Measurements from ENCODE around the gene RRP1. TPM values are rescaled to one million over a fixed set of nuclear protein-coding genes. Genes with fewer than 3 reads are reported as not detected.

Gene RRP1
- total RNA-seq, 1 experiment from 2014 or later: 76.7 TPM

GRCh38 chr21:43832158-43832550 lies 42.8 kb downstream of the RRP1 start:
- no peak for DNase-seq
- no peaks in the 10 kb centered on the region for H3K27me3 ChIP-seq (ENCODE audit: insufficient read depth, low read length)
- H3K23ac ChIP-seq (ENCODE audit: insufficient read length, low read depth, low read length): no peak overlapping the region
- H2BK5ac ChIP-seq (ENCODE audit: insufficient read length, low read length): no peak overlapping the region
- no peaks in the 10 kb centered on the region for H3K4me1 ChIP-seq (ENCODE audit: insufficient read depth, low read length)
- Mint-ChIP-seq H3K36me3 (ENCODE audit: insufficient read depth in 1 of 3, low read depth in 3 of 3) (peaks cover 0 to 4% (median 0%) of the 10 kb centered on the region in 3 experiments; a peak in 2 of 7 replicates), H3K4me1 (peaks cover 5 to 11% of the 10 kb centered on the region in 2 experiments; a peak in 2 of 4 replicates), H3K27ac (no peak overlapping the region), H3K27me3 (ENCODE audit: low read depth) (peaks cover 4% of the 10 kb centered on the region), H3K4me3 (no peak overlapping the region), H3K9me3 (peaks cover 8 to 9% of the 10 kb centered on the region in 2 experiments)
- H2BK15ac ChIP-seq (ENCODE audit: low read depth, low read length): no peak overlapping the region
- H3K27ac ChIP-seq (ENCODE audit: insufficient read length, low read depth, low read length): no peak overlapping the region
- H4K8ac ChIP-seq (replicated peaks; ENCODE audit: insufficient read length, low read depth, low read length): no peak overlapping the region
- H3K79me1 ChIP-seq (ENCODE audit: insufficient read depth, low read depth, low read length, poor library complexity, severe bottlenecking): no peaks in the 10 kb centered on the region
- no peaks in the 10 kb centered on the region for H4K20me1 ChIP-seq (ENCODE audit: control insufficient read depth, insufficient read depth, insufficient read length)
- no peak for TF ChIP-seq CTCF (conservative IDR thresholded peaks at IDR 0.05)
- H3K14ac ChIP-seq (ENCODE audit: insufficient read depth, low read length): no peak overlapping the region; the same call in 1 of the 2 replicates
- H3K18ac ChIP-seq (ENCODE audit: insufficient read length, low read depth, low read length): no peak overlapping the region
- no peak overlapping the region for H3K4ac ChIP-seq (ENCODE audit: low read depth, low read length)
- no peak overlapping the region for H4K91ac ChIP-seq (ENCODE audit: insufficient read length, low read depth, low read length)
- no peak overlapping the region for H3K4me2 ChIP-seq (ENCODE audit: insufficient read depth, insufficient read length, low read length)
- no peak overlapping the region for H3K56ac ChIP-seq (ENCODE audit: insufficient read length, low read depth, low read length)
- no peak overlapping the region for H3T11ph ChIP-seq (ENCODE audit: low read length)
- H2AFZ ChIP-seq (ENCODE audit: low read length): no peak overlapping the region
- no peak overlapping the region for H2AK5ac ChIP-seq (ENCODE audit: insufficient read length, low read length)
- no peaks in the 10 kb centered on the region for H3K9me3 ChIP-seq (ENCODE audit: control insufficient read depth, low read depth, low read length)
- H4K5ac ChIP-seq (ENCODE audit: insufficient read length, low read depth, low read length): no peak overlapping the region
- no peak overlapping the region for H2BK12ac ChIP-seq (ENCODE audit: insufficient read length, low read depth, low read length)
- H3K23me2 ChIP-seq (ENCODE audit: insufficient read length, low read depth, low read length, poor library complexity, severe bottlenecking): no peaks in the 10 kb centered on the region
- no peak overlapping the region for H2BK120ac ChIP-seq (ENCODE audit: low read depth, low read length, poor library complexity, severe bottlenecking)
- no peaks in the 10 kb centered on the region for H3K79me2 ChIP-seq (ENCODE audit: insufficient read depth, low read length)
- no peak overlapping the region for H2BK20ac ChIP-seq (ENCODE audit: low read depth, low read length, poor library complexity, severe bottlenecking)
- no CpG with 5 or more reads among the region's 14 CpGs for WGBS (ENCODE audit: extremely low coverage, insufficient read length, low lambda C conversion rate)
- H3K9ac ChIP-seq (ENCODE audit: extremely low read depth, insufficient read length, low read length): no peak overlapping the region

All from H9 (cell line).